Erythroblast (primary cell): ENCODE data around the gene PEAR1.

Experiments used
- GATA1 ChIP-seq: IDR thresholded peaks from 2 replicates; pipeline ENCODE4 v1.6.1; 2011; ENCODE audit warnings: low read depth, mild to moderate bottlenecking, control low read depth, low read length, moderate library complexity
- POLR2A ChIP-seq: IDR thresholded peaks from 2 replicates; pipeline ENCODE4 v1.6.1; 2011; ENCODE audit warnings: mild to moderate bottlenecking, low read length

DNA sequence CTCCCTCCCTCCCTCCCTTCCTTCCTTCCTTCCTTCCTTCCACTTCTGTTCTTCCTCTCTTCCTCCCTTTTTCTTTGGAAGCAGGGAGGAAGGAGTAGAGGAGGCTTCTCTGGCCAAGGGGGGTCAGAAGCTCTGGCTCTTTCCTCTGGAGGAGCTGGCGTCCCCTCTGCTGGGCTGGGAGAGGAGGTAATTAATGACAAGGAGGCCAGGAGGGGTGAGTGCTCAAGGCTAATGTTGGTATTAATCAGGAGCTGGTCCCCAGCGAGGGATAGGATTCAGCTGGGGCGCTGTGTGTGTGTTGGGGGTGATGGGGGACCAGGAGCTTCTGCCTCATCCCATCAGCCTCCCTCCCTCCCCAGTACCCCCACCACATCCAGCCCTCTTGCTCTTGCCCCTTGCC is 6.2 kb upstream of the PEAR1 start:
- no peak for TF ChIP-seq POLR2A
- TF ChIP-seq GATA1, result no peak
